GM18858 (cell line): Measurements from ENCODE around the gene PRLR.

Source experiments
- ATAC-seq: cut with Tn5 transposase; IDR thresholded peaks from one replicate; pipeline ENCODE4 v1.9.1; 2021; ENCODE audit not compliant: unreplicated experiment

PRLR gene

GRCh38 chr5:35236770-35237169, 6.5 kb upstream of the PRLR start:
- no peak for ATAC-seq

GRCh38 chr5:35233601-35234000, 3.3 kb upstream of the PRLR start:
- ATAC-seq, result no peak

- ATAC-seq, result no peak
Measured at GRCh38 chr5:35233121-35233520, 2.8 kb upstream of the PRLR start.

- ATAC-seq, result no peak
Measured at GRCh38 chr5:35232124-35232523, 1.8 kb upstream of the PRLR start.

GRCh38 chr5:35229076-35230037, 930 bp downstream of the PRLR start:
- peak; percentile 64 for ATAC-seq

- ATAC-seq, result no peak
Measured at GRCh38 chr5:35228310-35228709, 2.0 kb downstream of the PRLR start.

- no peak for ATAC-seq
Measured at GRCh38 chr5:35227720-35228119, 2.6 kb downstream of the PRLR start.

- ATAC-seq, result no peak
Measured at GRCh38 chr5:35223787-35224395, 6.4 kb downstream of the PRLR start.

GRCh38 chr5:35220967-35221366, 9.3 kb downstream of the PRLR start:
- no peak for ATAC-seq

- no peak for ATAC-seq
Measured at GRCh38 chr5:35218981-35219380, 11.3 kb downstream of the PRLR start.

GRCh38 chr5:35214051-35214450, 16.2 kb downstream of the PRLR start:
- no peak for ATAC-seq

GRCh38 chr5:35213608-35214007, 16.7 kb downstream of the PRLR start:
- ATAC-seq, result no peak

GRCh38 chr5:35212122-35212982, 17.9 kb downstream of the PRLR start:
- ATAC-seq, result peak; percentile 85

GRCh38 chr5:35209862-35210261, 20.4 kb downstream of the PRLR start:
- no peak for ATAC-seq

GRCh38 chr5:35205606-35206005, 24.7 kb downstream of the PRLR start:
- no peak for ATAC-seq

GRCh38 chr5:35205186-35205585, 25.1 kb downstream of the PRLR start:
- no peak for ATAC-seq

GRCh38 chr5:35203403-35203802, 26.9 kb downstream of the PRLR start:
- ATAC-seq, result no peak

GRCh38 chr5:35202319-35203111, 27.8 kb downstream of the PRLR start:
- ATAC-seq, result peak; percentile 66

- ATAC-seq, result no peak
Measured at GRCh38 chr5:35201291-35201690, 29.0 kb downstream of the PRLR start.

- no peak for ATAC-seq
Measured at GRCh38 chr5:35199886-35200285, 30.4 kb downstream of the PRLR start.

- no peak for ATAC-seq
Measured at GRCh38 chr5:35198686-35199085, 31.6 kb downstream of the PRLR start.
